Cerebellar cortex (tissue), 1 donor: ENCODE measurements around the gene PIGL.
"Not testable (repeated sequence)": the region's sequence is repeated elsewhere in the genome, so short reads cannot be mapped to it uniquely, and the experiment has no call there.

Source experiments
- DNase-seq: peaks from one replicate; pipeline ENCODE4 v3.0.0-alpha.2; 2015; ENCODE audit warnings: low spot score

PIGL gene

GRCh38 chr17:16217002-16217635 is at the start of gene PIGL:
TSS of gene PIGL (plus strand) at chr17:16217210. CDS start at chr17:16217227, 17 bp downstream.
- DNase-seq = peak; percentile 96

DNA sequence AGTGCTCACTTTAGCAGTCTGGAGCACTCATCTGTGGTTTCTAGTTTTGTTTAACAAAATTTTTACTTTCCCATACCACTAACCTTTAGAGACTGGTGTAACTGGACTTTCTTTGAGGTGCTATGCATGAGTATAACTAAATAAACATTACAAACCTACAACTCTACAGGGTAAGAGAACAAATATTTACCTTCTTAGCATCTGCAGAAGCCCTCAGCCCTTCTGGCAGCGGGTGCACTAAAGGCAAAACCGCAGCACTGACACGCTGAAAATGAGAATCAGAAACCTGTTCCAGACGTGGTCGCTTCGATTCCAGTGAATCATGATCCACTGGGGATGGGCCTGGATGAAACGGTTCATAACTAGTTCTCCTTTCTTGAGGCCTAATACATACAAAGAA is 45.4 kb upstream of the PIGL start:
- no peak for DNase-seq

GRCh38 chr17:16178836-16179235 is 38.2 kb upstream of the PIGL start:
- no peak for DNase-seq

DNA sequence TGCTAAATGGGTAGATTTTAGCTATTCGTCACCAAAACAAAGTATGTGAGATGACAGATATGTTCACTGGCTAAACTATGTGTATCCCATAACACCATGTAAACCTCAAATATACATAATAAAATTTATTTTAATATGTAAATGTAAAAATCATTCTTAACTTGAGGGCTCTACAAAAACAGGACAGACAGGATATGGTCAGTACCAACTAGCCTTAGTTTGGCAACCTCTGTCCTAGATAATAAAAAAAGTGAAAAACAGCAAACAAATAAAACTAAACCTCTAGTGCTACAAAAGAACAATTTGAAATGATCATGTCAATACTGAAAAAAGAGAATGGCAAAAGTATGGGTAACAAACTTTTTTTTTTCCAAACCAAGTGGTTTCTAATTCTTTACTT is 35.4 kb upstream of the PIGL start:
- no peak for DNase-seq

DNA sequence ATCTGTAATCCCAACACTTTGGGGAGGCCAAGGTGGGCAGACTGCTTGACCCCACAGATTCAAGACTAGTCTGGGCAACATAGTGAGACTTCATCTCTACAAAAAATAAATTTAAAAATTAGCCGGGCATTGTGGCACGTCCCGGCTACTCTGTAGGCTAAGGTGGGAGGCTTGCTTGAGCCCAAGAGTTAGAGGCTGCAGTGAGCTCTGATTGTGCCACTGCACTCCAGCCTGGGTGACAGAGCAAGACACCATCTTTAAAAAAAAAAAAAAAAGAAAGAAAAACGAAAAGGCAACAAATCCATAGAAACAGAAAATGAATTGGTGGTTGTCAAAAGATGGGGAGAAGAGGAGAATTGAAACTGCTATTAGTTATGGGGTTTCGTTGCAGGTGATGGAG is 29.4 kb upstream of the PIGL start:
- no peak for DNase-seq

DNA sequence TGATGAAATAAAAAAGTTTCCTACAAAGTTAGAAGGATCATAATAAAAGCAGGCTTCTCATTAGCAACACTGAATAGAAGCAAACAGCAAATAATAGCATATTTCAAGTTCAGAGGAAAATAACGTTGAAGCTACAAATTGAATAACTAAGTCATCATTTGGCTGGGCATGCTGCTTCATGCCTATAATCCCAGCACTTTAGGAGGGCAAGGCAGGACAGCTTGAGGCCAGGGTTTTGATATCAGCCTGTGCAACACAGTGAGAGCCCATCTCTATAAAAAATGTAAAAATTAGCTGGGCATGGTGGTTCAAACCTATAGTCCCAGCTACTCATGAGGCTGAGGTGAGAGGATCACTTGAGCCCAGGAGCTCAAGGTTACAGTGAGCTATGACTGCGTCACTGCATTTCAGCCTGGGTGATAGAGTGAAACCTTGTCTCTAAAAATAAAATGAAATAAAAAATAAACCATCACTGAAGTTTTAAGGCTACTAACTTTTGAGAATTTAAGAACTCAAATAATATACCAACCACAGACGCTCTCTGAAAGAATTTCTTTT is 27.1 kb upstream of the PIGL start:
- no peak for DNase-seq

GRCh38 chr17:16190703-16191360 is 26.2 kb upstream of the PIGL start:
- DNase-seq = no peak

GRCh38 chr17:16191604-16192003 is 25.4 kb upstream of the PIGL start:
- no peak for DNase-seq

- DNase-seq = not testable (repeated sequence)
Measured at GRCh38 chr17:16194307-16194835, 22.6 kb upstream of the PIGL start.

- no peak for DNase-seq
Measured at GRCh38 chr17:16197276-16197675, 19.7 kb upstream of the PIGL start.

GRCh38 chr17:16199093-16199492 is 17.9 kb upstream of the PIGL start:
- DNase-seq = peak; percentile 32

DNA sequence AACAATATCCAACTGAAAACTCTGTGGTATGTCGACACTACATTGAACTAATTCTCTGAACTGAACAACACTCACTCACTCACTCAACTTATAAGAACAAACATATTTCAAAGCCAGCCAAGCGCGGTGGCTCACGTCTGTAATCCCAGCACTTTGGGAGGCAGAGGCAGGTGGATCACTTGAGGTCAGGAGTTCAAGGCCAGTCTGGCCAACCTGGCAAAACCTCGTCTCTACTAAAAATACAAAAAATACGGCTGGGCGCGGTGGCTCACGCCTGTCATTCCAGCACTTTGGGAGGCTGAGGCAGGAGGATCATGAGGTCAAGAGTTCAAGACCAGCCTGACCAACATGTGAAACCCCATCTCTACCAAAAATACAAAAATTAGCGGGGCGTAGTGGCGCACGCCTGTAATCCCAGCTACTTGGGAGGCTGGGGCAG is 15.3 kb upstream of the PIGL start:
- not testable (repeated sequence) for DNase-seq

DNA sequence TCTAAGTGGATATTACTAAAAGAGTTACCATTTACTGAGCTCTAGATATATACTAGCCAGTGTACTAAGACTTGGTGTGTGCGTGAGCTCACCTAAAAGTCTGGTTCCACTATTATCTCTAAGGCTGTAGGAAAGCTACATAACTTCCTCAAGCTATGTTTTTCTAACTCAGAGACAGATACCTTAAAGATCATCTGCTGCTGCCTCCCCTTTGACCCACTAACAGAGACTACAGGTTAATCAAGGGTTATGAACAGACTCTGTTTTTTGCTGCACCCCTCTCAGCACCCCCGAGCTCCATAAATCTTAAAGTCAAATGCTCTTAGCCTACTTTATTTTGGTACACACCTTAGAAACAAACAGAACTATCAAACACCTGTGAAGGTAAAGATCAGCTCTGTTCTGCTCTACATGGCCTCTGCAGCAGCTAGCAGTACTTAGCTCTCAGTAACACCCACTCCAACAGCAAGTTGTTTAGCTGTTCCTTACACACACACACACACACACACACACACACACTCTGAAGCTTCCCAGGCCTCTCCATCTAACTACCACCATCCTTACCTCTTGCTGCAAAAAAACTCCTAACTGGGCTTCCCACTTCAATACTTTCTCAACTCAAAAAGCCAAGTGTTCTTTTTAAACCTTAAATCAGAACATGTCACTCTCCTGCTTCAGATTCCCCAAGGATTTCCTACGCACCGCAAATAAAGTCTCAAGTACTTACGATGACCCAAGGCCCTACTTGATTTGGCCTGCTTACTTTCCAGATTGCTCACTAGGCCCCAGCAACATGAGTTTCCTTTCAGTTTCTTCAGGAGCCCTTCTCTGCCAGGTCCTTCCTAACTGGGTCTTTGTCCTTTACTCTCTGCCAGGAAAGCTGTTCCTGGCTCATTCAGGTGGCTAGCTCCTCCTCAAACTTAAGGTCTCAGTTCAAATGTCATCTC is 14.2 kb upstream of the PIGL start:
- not testable (repeated sequence) for DNase-seq

DNA sequence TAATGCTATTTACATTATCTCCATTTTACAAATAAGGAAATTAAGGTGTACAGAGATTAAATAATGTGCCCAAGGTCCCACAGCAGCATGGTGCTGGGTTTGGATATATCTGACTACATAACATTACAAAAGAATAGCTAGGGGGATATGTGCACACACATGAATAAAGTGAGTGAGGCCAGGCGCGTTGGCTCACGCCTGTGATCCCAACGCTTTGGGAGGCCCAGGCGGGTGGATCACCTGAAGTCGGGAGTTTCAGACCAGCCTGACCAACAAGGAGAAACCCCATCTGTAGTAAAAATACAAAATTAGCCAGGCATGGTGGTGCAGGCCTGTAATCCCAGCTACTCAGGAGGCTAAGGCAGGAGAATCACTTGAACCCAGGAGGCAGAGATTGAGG is 12.2 kb upstream of the PIGL start:
- DNase-seq = not testable (repeated sequence)

DNA sequence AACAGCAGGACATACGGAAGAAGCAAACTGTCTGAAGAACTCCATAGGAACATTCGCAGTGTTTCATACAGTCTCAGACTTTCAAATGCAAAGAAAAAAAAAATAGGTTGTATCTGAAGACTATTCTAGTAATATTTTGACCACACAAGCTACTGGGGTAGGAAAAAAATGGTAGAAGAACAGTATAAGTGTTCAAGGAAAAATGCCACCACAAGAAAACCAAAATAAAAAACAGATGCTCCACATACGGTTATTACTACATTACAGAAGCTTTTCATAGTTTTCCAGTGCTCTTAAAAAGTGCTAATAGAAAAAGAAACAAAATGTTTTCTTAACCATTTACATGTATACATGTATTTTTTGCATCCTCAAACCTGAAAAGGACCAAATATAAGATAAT is 5.4 kb upstream of the PIGL start:
- DNase-seq = no peak

DNA sequence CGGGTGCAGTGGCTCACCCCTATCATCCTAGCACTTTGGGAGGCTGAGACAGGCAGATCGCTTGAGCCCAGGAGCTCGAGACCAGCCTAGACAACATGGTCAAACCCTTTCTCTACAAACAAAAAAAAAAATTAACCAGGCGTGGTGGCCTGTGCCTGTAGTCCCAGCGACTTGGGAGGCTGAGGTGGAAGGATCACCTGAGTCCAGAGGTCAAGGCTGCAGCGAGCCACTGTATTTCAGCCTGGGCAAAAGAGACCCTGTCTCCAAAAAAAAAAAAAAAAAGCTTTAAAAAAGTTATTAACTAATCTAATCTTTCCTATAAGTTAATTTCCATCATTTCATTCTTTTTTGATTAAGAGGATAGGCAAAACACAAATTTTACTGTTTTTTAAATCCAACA is 4.2 kb upstream of the PIGL start:
- no peak for DNase-seq

DNA sequence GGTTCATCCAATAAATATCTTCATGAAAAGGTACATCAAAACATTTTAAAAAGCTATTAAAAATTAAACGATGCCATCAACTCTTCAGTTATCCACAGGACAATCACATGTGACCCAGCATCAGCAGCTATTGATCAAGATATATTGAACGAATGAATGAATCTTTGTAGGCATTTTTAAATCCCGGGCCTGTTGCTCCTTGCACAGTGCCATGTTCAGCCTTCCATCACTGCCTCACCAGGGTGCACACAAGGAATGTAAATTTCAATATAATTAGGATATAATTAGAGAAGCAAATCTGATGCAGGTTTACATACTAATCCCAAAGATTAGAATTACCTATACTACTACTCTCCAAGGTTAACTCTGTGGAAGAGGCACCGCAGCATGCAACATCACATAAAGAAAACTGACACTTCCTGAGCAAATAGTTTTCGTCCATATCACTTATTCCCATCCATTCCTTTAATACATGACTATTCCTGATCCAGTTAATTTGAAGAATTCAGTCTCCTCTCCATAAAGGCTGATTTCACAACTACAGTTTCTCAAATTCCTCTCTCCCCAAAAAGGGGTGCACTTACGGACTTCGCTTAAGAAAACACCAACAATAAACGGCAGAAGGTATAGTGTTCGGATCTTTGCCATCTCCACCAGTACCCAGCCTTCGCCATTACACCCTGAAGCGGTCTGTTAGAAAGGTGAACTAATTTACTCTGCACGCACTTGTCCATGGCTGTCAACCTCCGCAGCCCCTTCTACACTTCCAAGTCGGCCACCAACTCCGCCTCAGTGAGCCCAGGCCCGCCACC is 2.6 kb upstream of the PIGL start:
- peak; percentile 41 for DNase-seq

GRCh38 chr17:16215002-16215272 is 2.1 kb upstream of the PIGL start:
- peak; percentile 42 for DNase-seq

DNA sequence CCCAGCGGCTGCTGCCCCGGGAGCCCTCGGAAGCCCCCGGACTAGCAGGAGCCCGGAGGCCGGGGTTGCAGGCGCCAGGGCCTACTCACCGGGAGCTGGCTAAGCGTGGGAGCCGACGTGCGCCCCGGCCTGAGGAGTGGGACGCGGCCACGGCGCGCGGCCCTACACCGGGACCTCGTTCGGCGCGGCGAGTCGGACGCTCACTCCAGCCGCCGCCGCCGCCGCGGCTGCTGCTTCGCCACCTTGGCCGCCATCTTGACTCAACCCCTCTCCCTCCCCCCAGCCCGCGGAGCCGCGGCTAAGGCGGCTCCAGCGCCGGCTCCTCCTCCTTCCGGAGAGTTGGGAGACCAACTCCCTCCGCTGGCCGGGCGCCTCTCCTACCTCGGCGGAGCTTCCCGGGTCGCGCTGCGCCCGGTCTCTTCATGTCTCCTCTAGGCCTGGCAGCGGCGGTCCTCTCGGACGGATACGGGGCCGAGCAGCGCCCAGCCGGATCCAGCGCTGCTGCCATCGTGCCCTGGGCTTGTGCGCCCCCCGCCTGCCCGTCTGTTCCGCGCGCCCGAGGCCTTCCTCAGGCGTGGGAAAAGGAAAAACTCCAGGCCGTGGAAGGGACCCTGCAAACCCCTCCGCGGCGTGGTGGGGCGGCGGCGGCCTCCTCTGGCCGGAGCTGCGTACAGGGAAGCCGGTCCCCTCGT is 1.6 kb upstream of the PIGL start, which contains the start of gene NCOR1:
Gene NCOR1 (minus strand): TSS at position 262 of the 692 bp plus-strand sequence. CDS start 20,965 bp downstream, outside the sequence.
- peak; percentile 91 for DNase-seq

GRCh38 chr17:16215965-16216316 is 1.1 kb upstream of the PIGL start:
- peak; percentile 60 for DNase-seq
